HepG2 (cell line): ENCODE data around the gene GLIS2. TPM values are rescaled to one million over a fixed set of nuclear protein-coding genes. Genes with fewer than 3 reads are reported as not detected.

Experiments
- ATF1 ChIP-seq: IDR thresholded peaks from 2 replicates; pipeline ENCODE4 v1.6.1; 2016; ENCODE audit warnings: mild to moderate bottlenecking, control low read depth
- ATF5 ChIP-seq: sonication (generic); formaldehyde crosslinking; IDR thresholded peaks from 2 replicates; pipeline ENCODE4 v1.4.0; 2020; ENCODE audit warnings: mild to moderate bottlenecking, low read depth, missing genetic modification reagents
- CBFB ChIP-seq: sonication (generic); formaldehyde crosslinking; IDR thresholded peaks from 2 replicates; pipeline ENCODE4 v1.4.0; 2020; ENCODE audit warnings: missing genetic modification reagents
- GABPB1 ChIP-seq: IDR thresholded peaks from 2 replicates; pipeline ENCODE4 v1.6.1; 2016; ENCODE audit warnings: mild to moderate bottlenecking, missing genetic modification reagents, moderate library complexity, missing compliant biosample characterization
- GFI1 ChIP-seq: sonication (generic); formaldehyde crosslinking; IDR thresholded peaks from 2 replicates; pipeline ENCODE4 v1.5.0; 2020; ENCODE audit warnings: missing genetic modification reagents, mild to moderate bottlenecking, borderline replicate concordance
- HMG20B ChIP-seq: conservative IDR thresholded peaks from 2 replicates; pipeline ENCODE4 v1.6.1; 2016; ENCODE audit warnings: missing genetic modification reagents, missing compliant biosample characterization
- HNRNPLL ChIP-seq: fragments of 200-400 bp; formaldehyde crosslinking; IDR thresholded peaks from 2 replicates; pipeline ENCODE4 v1.6.1; 2017; ENCODE audit warnings: mild to moderate bottlenecking, low read depth, low read length; ENCODE audit not compliant: poor library complexity, severe bottlenecking
- ISX ChIP-seq: sonication (generic); formaldehyde crosslinking; conservative IDR thresholded peaks from 2 replicates; pipeline ENCODE4 v1.5.0; 2020; ENCODE audit warnings: missing genetic modification reagents
- KMT2A ChIP-seq: sonication (generic); formaldehyde crosslinking; IDR thresholded peaks from 2 replicates; pipeline ENCODE4 v1.4.0; 2020; ENCODE audit warnings: missing genetic modification reagents
- MXI1 ChIP-seq: IDR thresholded peaks from 3 replicates; pipeline ENCODE4 v1.6.1; 2012; ENCODE audit warnings: low read depth, low read length, inconsistent platforms, borderline replicate concordance
- NR2F2 ChIP-seq: IDR thresholded peaks from 2 replicates; pipeline ENCODE4 v1.6.1; 2012; ENCODE audit warnings: low read depth, inconsistent platforms, borderline replicate concordance
- PHF8 ChIP-seq: sonication (generic); formaldehyde crosslinking; IDR thresholded peaks from 2 replicates; pipeline ENCODE4 v1.5.0; 2020; ENCODE audit warnings: missing genetic modification reagents
- TBX3 ChIP-seq: fragments of 450-650 bp; IDR thresholded peaks from 2 replicates; pipeline ENCODE4 v1.6.1; 2017; ENCODE audit warnings: antibody characterized with exemption, mild to moderate bottlenecking, inconsistent platforms, borderline replicate concordance
- THAP9 ChIP-seq: sonication (generic); formaldehyde crosslinking; IDR thresholded peaks from 2 replicates; pipeline ENCODE4; 2020; ENCODE audit warnings: missing genetic modification reagents, mild to moderate bottlenecking, borderline replicate concordance
- ZBTB8A ChIP-seq: sonication (generic); formaldehyde crosslinking; IDR thresholded peaks from 2 replicates; pipeline ENCODE4 v1.4.0; 2020; ENCODE audit warnings: mild to moderate bottlenecking, low read depth, missing genetic modification reagents, borderline replicate concordance
- ZNF841 ChIP-seq: sonication (generic); formaldehyde crosslinking; IDR thresholded peaks from 2 replicates; pipeline ENCODE4 v1.8.1; 2023; ENCODE audit warnings: missing genetic modification reagents, borderline replicate concordance
- ZSCAN20 ChIP-seq: sonication (generic); formaldehyde crosslinking; IDR thresholded peaks from 2 replicates; pipeline ENCODE4 v1.4.0; 2020; ENCODE audit warnings: missing genetic modification reagents, mild to moderate bottlenecking, borderline replicate concordance
- polyA plus RNA-seq, 8 experiments: library from polyadenylated mRNA; depleted of rRNA in 3 of 8; stranded (reverse) in 7 of 8; unstranded in 1 of 8; fragments of >200 nt; fragmentation: Illumina TruSeq in 4 of 8; extraction: Trizol in 4 of 8; gene quantifications; 2 replicates each; pipeline versions ENCODE4 v1.2.1 to v1.2.3, GENCODE V29; 2011 to 2016; ENCODE audit warnings: low read depth in 4 of 8, missing spikeins in 1 of 8, mixed read lengths in 1 of 8; ENCODE audit not compliant: insufficient read depth in 1 of 8
- total RNA-seq, 5 experiments: library from RNA; depleted of rRNA; stranded (reverse); fragments of >200 nt; fragmentation: Illumina TruSeq; extraction: Trizol; gene quantifications; 2 replicates each; pipeline ENCODE4 v1.2.3, GENCODE V29; 2016; ENCODE audit warnings: low read depth in 1 of 5

GLIS2 gene
- total and polyA plus RNA-seq, 2 of the 13 experiments (the other 11 are each of a cell fraction or from before 2014, with no cell fraction given) = 0.28 to 0.29 TPM

- TF ChIP-seq ISX = no peak
- 0 out of 2 replicates have a peak, but pooled peaks have one; percentile 0 for TF ChIP-seq GABPB1 (CRISPR knock-in tag)
- TF ChIP-seq MXI1 = peak; percentile 70; the same call in 1 of the 3 replicates
- no peak for TF ChIP-seq TBX3
- no peak for TF ChIP-seq ZSCAN20 (CRISPR knock-in tag)
- TF ChIP-seq PHF8 (CRISPR knock-in tag) = no peak
- no peak for TF ChIP-seq THAP9 (CRISPR knock-in tag)
- TF ChIP-seq ATF5 (CRISPR knock-in tag) = no peak
- peak; percentile 31 for TF ChIP-seq HNRNPLL
- 0 out of 2 replicates have a peak, but pooled peaks have one; percentile 29 for TF ChIP-seq GFI1
- 0 out of 2 replicates have a peak, but pooled peaks have one; percentile 1 for TF ChIP-seq CBFB (CRISPR knock-in tag)
- 0 out of 2 replicates have a peak, but pooled peaks have one; percentile 38 for TF ChIP-seq ZNF841 (CRISPR knock-in tag)
- no peak for TF ChIP-seq KMT2A (CRISPR knock-in tag)
- TF ChIP-seq HMG20B = no peak
- TF ChIP-seq ZBTB8A (CRISPR knock-in tag) = no peak
- TF ChIP-seq ATF1 = no peak
- no peak for TF ChIP-seq NR2F2
Measured at GRCh38 chr16:4272114-4272956, 43.5 kb upstream of the GLIS2 start (continued).
